MCF 10A (cell line): ENCODE measurements around the gene KIF26A. TPM values are rescaled to one million over a fixed set of nuclear protein-coding genes. Genes with fewer than 3 reads are reported as not detected.
"Not testable (repeated sequence)": the region's sequence is repeated elsewhere in the genome, so short reads cannot be mapped to it uniquely, and the experiment has no call there.

ENCODE experiments used
- BruUV-seq: library from RNA; stranded (reverse); fragments of 400-500 nt; replicated peaks from 2 replicates; lab custom pipeline; 2021; lab: Mats Ljungman, UMichigan
- CTCF ChIA-PET: fragments of 300-600 bp; sonication (Branson Sonifier 250); formaldehyde crosslinking; extraction: SDS; loops from one replicate; lab custom pipeline; 2021; ENCODE audit warnings: antibody characterized with exemption, inconsistent platforms; lab: Yijun Ruan, JAX
- POLR2A ChIA-PET: fragments of 300-600, 350-650 bp; sonication (Branson Sonifier 250); formaldehyde crosslinking; extraction: SDS; loops from one replicate; lab custom pipeline; 2020; ENCODE audit warnings: antibody characterized with exemption, inconsistent platforms; lab: Yijun Ruan, JAX
- DNase-seq: peaks from one replicate; pipeline ENCODE4 v3.0.0-alpha.2; 2018; ENCODE audit not compliant: unreplicated experiment
- H3K27ac Mint-ChIP-seq: one replicate; pipeline ENCODE4 v1.8.0; 2022; ENCODE audit warnings: mild to moderate bottlenecking, low read depth, mixed read lengths; ENCODE audit not compliant: unreplicated experiment
- H3K27me3 Mint-ChIP-seq: one replicate; pipeline ENCODE4 v1.8.0; 2022; ENCODE audit warnings: mixed read lengths; ENCODE audit not compliant: insufficient read depth, unreplicated experiment
- H3K36me3 Mint-ChIP-seq: one replicate; pipeline ENCODE4 v1.8.0; 2022; ENCODE audit warnings: mild to moderate bottlenecking, moderate library complexity, mixed read lengths; ENCODE audit not compliant: insufficient read depth, unreplicated experiment
- H3K4me1 Mint-ChIP-seq: one replicate; pipeline ENCODE4 v1.8.0; 2022; ENCODE audit warnings: mixed read lengths; ENCODE audit not compliant: insufficient read depth, unreplicated experiment
- H3K4me3 Mint-ChIP-seq: one replicate; pipeline ENCODE4 v1.8.0; 2022; ENCODE audit warnings: mild to moderate bottlenecking, moderate library complexity, mixed read lengths; ENCODE audit not compliant: unreplicated experiment
- H3K9me3 Mint-ChIP-seq: one replicate; pipeline ENCODE4 v1.8.0; 2022; ENCODE audit warnings: mixed read lengths; ENCODE audit not compliant: unreplicated experiment
- CTCF ChIP-seq: fragments of 200-600 bp; IDR thresholded peaks from one replicate; pipeline ENCODE4 v1.8.0; 2022; ENCODE audit warnings: antibody characterized with exemption, mild to moderate bottlenecking; ENCODE audit not compliant: unreplicated experiment
- intact Hi-C: fragments of 100-400 bp; cut with micrococcal nuclease; formaldehyde crosslinking; loops from 2 replicates; pipeline ENCODE4 v1.14.1; 2022
- total RNA-seq: library from RNA; stranded (reverse); gene quantifications from 2 replicates; pipeline ENCODE4 v1.2.3, GENCODE V29; 2022

Gene KIF26A
- total RNA-seq, 1 experiment from 2014 or later = 0.26 TPM

DNA sequence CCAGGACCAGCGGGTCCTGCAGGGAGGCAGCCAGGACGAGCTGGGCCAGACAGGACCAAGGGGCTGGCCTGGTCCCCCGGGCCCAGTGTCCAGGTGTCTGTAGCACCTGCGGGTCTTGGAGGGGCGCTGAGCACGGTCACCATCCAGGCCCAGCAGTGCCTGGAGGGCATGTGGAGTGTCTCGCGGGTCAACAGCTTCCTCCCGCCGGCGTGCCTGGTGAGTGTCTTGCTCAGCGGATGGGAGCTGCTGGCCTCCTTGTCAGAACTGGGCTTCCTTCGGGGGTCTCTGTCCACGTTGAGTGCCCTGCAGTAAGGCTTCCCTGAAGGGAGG lies 13.8 kb downstream of the KIF26A start:
- ChIA-PET CTCF (interaction anchor here (0.7 to 1.0 kb wide), 2 partner anchors 157 to 412 kb away, joined by 3 to 6 read pairs; no protein-coding TSS in a partner anchor), POLR2A (no interaction called here)
- Mint-ChIP-seq H3K9me3 (no peaks in the 10 kb centered on the region), H3K4me1 (peaks cover 6% of the 10 kb centered on the region), H3K36me3 (no peaks in the 10 kb centered on the region), H3K27me3 (no peaks in the 10 kb centered on the region), H3K27ac (no peak overlapping the region), H3K4me3 (no peak overlapping the region)
- no TSS peak for BruUV-seq
- intact Hi-C loops = no loop called here
- DNase-seq = no peak
- TF ChIP-seq CTCF = no peak

DNA sequence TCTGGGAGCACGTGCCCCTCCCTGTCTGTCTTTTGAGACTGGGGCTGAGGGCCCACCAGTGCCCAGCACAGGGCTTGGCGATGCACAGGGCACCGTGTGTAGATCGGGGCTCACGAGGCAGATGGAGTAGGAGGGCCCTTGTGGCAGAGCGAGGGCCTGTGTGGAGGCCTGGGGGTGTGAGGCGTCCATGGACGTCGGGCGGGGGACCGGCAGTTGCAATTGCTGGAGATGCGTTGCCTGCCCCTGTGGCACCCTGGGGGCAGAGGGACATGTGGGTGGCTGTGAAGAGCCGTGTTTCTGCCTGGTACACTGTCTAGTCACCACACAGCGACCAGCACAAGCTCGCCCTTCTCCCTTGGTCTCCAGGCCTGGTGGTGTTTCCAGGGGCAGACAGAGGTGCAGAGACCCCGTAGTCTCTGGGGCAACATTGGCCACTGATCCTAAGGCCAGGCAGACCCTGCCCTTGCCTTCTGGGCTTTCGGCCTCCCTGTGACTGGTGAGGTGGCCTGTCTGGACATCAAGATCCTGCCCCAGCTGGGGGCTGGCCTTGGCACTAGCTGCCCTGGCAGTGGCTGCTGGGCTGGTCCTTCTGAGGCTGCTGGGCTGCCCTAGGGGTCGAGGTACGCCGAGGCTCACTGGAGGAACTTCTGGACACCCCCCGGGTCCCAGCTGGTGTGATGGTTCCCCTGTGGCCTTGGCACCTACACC lies 14.5 kb downstream of the KIF26A start:
- POLR2A ChIA-PET = no interaction called here
- no peak overlapping the region for H3K27ac Mint-ChIP-seq

DNA sequence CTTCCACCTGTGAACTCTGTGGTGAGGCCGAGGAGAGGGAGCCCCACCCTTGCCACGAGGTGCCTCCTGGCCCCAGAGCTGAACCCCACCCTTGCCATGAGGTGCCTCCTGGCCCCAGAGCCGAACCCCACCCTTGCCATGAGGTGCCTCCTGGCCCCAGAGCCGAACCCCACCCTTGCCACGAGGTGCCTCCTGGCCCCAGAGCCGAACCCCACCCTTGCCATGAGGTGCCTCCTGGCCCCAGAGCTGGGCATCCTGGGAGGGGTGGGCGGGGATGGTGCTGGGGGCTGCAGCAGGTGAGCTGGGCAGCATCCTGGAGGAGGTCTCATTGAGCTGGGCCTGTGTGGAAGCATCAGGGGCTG lies 15.0 kb downstream of the KIF26A start:
- intact Hi-C loops, POLR2A ChIA-PET, DNase-seq, H3K4me1 Mint-ChIP-seq, H3K9me3 Mint-ChIP-seq, H3K36me3 Mint-ChIP-seq, H3K27ac Mint-ChIP-seq, H3K4me3 Mint-ChIP-seq, H3K27me3 Mint-ChIP-seq, BruUV-seq: not testable (repeated sequence)
- CTCF ChIA-PET = interaction anchor here (0.6 to 0.7 kb wide), 2 partner anchors 400 to 411 kb away, joined by 3 read pairs; no protein-coding TSS in a partner anchor

More for the DNA sequence above, 14.5 kb downstream of the KIF26A start:
- H3K4me1 Mint-ChIP-seq = peaks cover 6% of the 10 kb centered on the region
- TF ChIP-seq CTCF = no peak
- BruUV-seq = no TSS peak
- H3K27me3 Mint-ChIP-seq = no peaks in the 10 kb centered on the region
- DNase-seq = no peak
- H3K36me3 Mint-ChIP-seq = no peaks in the 10 kb centered on the region
- H3K4me3 Mint-ChIP-seq = no peak overlapping the region
- intact Hi-C loops = no loop called here
- no peaks in the 10 kb centered on the region for H3K9me3 Mint-ChIP-seq
- CTCF ChIA-PET = interaction anchor here (0.6 to 1.0 kb wide), 3 partner anchors 401 to 411 kb away, joined by 3 to 6 read pairs (median 3); no protein-coding TSS in a partner anchor

DNA sequence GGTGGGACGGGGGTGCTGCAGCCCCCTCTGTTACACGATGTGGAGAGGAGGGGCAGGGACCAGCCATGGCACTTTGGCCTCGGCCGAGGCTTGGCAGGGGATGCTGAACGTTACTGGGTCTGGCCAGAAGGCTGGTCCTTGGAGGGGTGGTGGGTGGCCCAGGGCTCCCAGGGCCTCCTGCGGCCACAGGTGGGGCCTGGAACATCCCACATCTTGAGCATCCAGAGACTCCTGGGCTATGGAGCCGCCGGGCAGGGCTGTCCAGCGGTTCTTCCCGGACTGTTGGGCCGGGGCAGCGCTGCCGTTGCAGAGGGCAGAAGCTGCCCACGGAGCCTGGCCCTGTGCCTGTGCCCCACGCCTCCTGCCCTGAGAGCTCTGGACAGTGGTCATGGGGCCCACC lies 15.9 kb downstream of the KIF26A start:
- POLR2A ChIA-PET = no interaction called here
- Mint-ChIP-seq H3K4me1 (peaks cover 6% of the 10 kb centered on the region), H3K27ac (no peak overlapping the region), H3K36me3 (no peaks in the 10 kb centered on the region), H3K9me3 (no peaks in the 10 kb centered on the region), H3K4me3 (no peak overlapping the region), H3K27me3 (no peaks in the 10 kb centered on the region)
- intact Hi-C loops = no loop called here
- BruUV-seq = no TSS peak
- DNase-seq = no peak
- CTCF ChIA-PET = interaction anchor here (0.6 kb wide), 1 partner anchor 605 kb away, joined by 5 read pairs; no protein-coding TSS in a partner anchor
- TF ChIP-seq CTCF = no peak
